ENCODE results near the gene ATXN1.

DNA sequence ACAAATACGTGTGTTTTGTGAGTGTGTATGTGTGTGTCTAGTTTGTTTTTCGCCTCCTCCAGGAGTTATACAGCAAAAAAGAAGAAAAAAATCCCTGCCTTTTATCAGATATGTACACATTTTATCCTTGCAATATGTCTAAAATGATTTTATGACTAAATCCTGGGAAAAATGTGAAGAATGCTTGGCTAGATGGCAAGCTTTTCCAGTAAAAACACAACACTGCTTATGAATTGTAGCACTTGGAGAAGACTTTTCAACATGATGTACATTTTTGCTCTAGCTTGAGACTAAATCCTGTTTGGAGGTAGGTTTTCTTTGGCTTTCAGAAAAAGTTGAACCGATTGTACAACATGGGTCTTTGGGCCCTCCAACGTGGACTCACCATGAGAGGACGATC is 362.7 kb downstream of the ATXN1 start:
- TF ChIP-seq, protein P1, sequence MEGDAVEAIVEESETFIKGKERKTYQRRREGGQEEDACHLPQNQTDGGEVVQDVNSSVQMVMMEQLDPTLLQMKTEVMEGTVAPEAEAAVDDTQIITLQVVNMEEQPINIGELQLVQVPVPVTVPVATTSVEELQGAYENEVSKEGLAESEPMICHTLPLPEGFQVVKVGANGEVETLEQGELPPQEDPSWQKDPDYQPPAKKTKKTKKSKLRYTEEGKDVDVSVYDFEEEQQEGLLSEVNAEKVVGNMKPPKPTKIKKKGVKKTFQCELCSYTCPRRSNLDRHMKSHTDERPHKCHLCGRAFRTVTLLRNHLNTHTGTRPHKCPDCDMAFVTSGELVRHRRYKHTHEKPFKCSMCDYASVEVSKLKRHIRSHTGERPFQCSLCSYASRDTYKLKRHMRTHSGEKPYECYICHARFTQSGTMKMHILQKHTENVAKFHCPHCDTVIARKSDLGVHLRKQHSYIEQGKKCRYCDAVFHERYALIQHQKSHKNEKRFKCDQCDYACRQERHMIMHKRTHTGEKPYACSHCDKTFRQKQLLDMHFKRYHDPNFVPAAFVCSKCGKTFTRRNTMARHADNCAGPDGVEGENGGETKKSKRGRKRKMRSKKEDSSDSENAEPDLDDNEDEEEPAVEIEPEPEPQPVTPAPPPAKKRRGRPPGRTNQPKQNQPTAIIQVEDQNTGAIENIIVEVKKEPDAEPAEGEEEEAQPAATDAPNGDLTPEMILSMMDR (conservative IDR thresholded peaks at IDR 0.05; ENCODE audit: low read length), result no peak
- no peak for TF ChIP-seq EZH2phosphoT487 (IDR thresholded peaks at IDR 0.05; ENCODE audit: borderline replicate concordance)

All from Loucy (cell line).